WTC11 (cell line): ENCODE measurements around the gene TRPC3. TPM values are rescaled to one million over a fixed set of nuclear protein-coding genes. Genes with fewer than 3 reads are reported as not detected.

ENCODE experiments used
- ATAC-seq: fragments of 200-7000 bp; cut with Tn5 transposase; 2 replicates; pipeline ENCODE4 v1.10.0; 2021; ENCODE audit warnings: mild to moderate bottlenecking, moderate library complexity
- CTCF ChIA-PET: fragments of 300-600 bp; sonication (Branson Sonifier 250); formaldehyde crosslinking; loops from one replicate; lab custom pipeline; 2021; ENCODE audit warnings: antibody characterized with exemption; lab: Charles Lee
- POLR2A ChIA-PET: fragments of 350-600 bp; sonication (Branson Sonifier 250); formaldehyde crosslinking; loops from one replicate; lab custom pipeline; 2021; ENCODE audit warnings: antibody characterized with exemption; lab: Charles Lee
- DNase-seq: peaks from one replicate; pipeline ENCODE4 v3.0.0; 2021; ENCODE audit warnings: low spot score
- H3K27ac Mint-ChIP-seq: 2 replicates; pipeline ENCODE4 v1.8.0; 2021; ENCODE audit warnings: mixed read lengths
- H3K27me3 Mint-ChIP-seq: 2 replicates; pipeline ENCODE4 v1.8.0; 2021; ENCODE audit warnings: low read depth, mild to moderate bottlenecking, moderate library complexity, mixed read lengths
- H3K36me3 Mint-ChIP-seq: 2 replicates; pipeline ENCODE4 v1.8.0; 2021; ENCODE audit warnings: mixed read lengths
- H3K4me1 Mint-ChIP-seq: 2 replicates; pipeline ENCODE4 v1.8.0; 2022; ENCODE audit warnings: mixed read lengths
- H3K4me3 Mint-ChIP-seq: 2 replicates; pipeline ENCODE4 v1.8.0; 2021; ENCODE audit warnings: mild to moderate bottlenecking, moderate library complexity, mixed read lengths
- H3K9me3 Mint-ChIP-seq: 2 replicates; pipeline ENCODE4 v1.8.0; 2021; ENCODE audit warnings: mixed read lengths
- ELF4 ChIP-seq: sonication (generic); formaldehyde crosslinking; IDR thresholded peaks from 2 replicates; pipeline ENCODE4 v1.8.1; 2022; ENCODE audit warnings: low read depth, mild to moderate bottlenecking, moderate library complexity, missing genetic modification reagents
- EMX1 ChIP-seq: fragments of 250-450 bp; sonication (Bioruptor Pico); IDR thresholded peaks from 2 replicates; pipeline ENCODE4 v1.8.0; 2021; ENCODE audit warnings: mild to moderate bottlenecking
- ESRRA ChIP-seq: sonication (generic); formaldehyde crosslinking; IDR thresholded peaks from 2 replicates; pipeline ENCODE4 v1.8.1; 2022; ENCODE audit warnings: mild to moderate bottlenecking, missing genetic modification reagents, borderline replicate concordance
- ETV6 ChIP-seq: sonication (generic); formaldehyde crosslinking; IDR thresholded peaks from 2 replicates; pipeline ENCODE4 v1.8.1; 2022; ENCODE audit warnings: mild to moderate bottlenecking, missing genetic modification reagents
- GTF2I ChIP-seq: fragments of 250-450 bp; sonication (Bioruptor Pico); conservative IDR thresholded peaks from 2 replicates; pipeline ENCODE4 v1.4.0; 2021; ENCODE audit warnings: mild to moderate bottlenecking
- JAZF1 ChIP-seq: fragments of 250-450 bp; sonication (Bioruptor Pico); IDR thresholded peaks from 2 replicates; pipeline ENCODE4 v1.9.0; 2021; ENCODE audit warnings: moderate library complexity, mild to moderate bottlenecking, inconsistent platforms
- MYBL2 ChIP-seq: sonication (generic); formaldehyde crosslinking; IDR thresholded peaks from 2 replicates; pipeline ENCODE4 v1.8.1; 2023; ENCODE audit warnings: mild to moderate bottlenecking, moderate library complexity, missing genetic modification reagents
- NFE2L1 ChIP-seq: sonication (generic); formaldehyde crosslinking; IDR thresholded peaks from 2 replicates; pipeline ENCODE4 v1.8.1; 2023; ENCODE audit warnings: missing genetic modification reagents
- OVOL2 ChIP-seq: fragments of 250-450 bp; sonication (Bioruptor Pico); IDR thresholded peaks from 2 replicates; pipeline ENCODE4 v1.9.0; 2021; ENCODE audit warnings: mild to moderate bottlenecking, borderline replicate concordance
- SMAD4 ChIP-seq: sonication (generic); formaldehyde crosslinking; IDR thresholded peaks from 2 replicates; pipeline ENCODE4 v1.8.0; 2022; ENCODE audit warnings: mild to moderate bottlenecking, missing genetic modification reagents
- TP53 ChIP-seq: sonication (generic); formaldehyde crosslinking; IDR thresholded peaks from 2 replicates; pipeline ENCODE4 v1.8.1; 2023; ENCODE audit warnings: mild to moderate bottlenecking, missing genetic modification reagents
- ZNF138 ChIP-seq: sonication (generic); formaldehyde crosslinking; conservative IDR thresholded peaks from 2 replicates; pipeline ENCODE4 v1.8.1; 2022; ENCODE audit warnings: mild to moderate bottlenecking, moderate library complexity, missing genetic modification reagents
- ZNF396 ChIP-seq: fragments of 250-450 bp; sonication (Bioruptor Pico); IDR thresholded peaks from 2 replicates; pipeline ENCODE4 v1.8.0; 2021; ENCODE audit warnings: mild to moderate bottlenecking, moderate library complexity, borderline replicate concordance
- ZNF671 ChIP-seq: fragments of 250-450 bp; sonication (Bioruptor Pico); IDR thresholded peaks from 2 replicates; pipeline ENCODE4 v1.8.0; 2021; ENCODE audit warnings: mild to moderate bottlenecking
- total RNA-seq: library from RNA; stranded (reverse); gene quantifications from 3 replicates; pipeline ENCODE4 v1.2.3, GENCODE V29; 2021
- TF ChIP-seq, protein P1 (sequence below): sonication (generic); formaldehyde crosslinking; IDR thresholded peaks from 2 replicates; pipeline ENCODE4 v1.8.1; 2023; ENCODE audit warnings: mild to moderate bottlenecking, moderate library complexity, missing genetic modification reagents
- TF ChIP-seq, protein P2 (sequence below): sonication (generic); formaldehyde crosslinking; IDR thresholded peaks from 2 replicates; pipeline ENCODE4 v1.8.0; 2022; ENCODE audit warnings: mild to moderate bottlenecking, missing genetic modification reagents
- TF ChIP-seq, protein P3 (sequence below): sonication (generic); formaldehyde crosslinking; IDR thresholded peaks from 2 replicates; pipeline ENCODE4 v1.8.0; 2023; ENCODE audit warnings: missing genetic modification reagents, mild to moderate bottlenecking, borderline replicate concordance
- TF ChIP-seq, protein P4 (sequence below): fragments of 250-450 bp; sonication (Bioruptor Pico); IDR thresholded peaks from 2 replicates; pipeline ENCODE4 v1.9.0; 2021; ENCODE audit warnings: moderate library complexity, mild to moderate bottlenecking, inconsistent platforms, borderline replicate concordance
- TF ChIP-seq, protein P5 (sequence below): sonication (generic); formaldehyde crosslinking; IDR thresholded peaks from 2 replicates; pipeline ENCODE4 v1.8.1; 2022; ENCODE audit warnings: mild to moderate bottlenecking, missing genetic modification reagents, moderate library complexity, borderline replicate concordance
- TF ChIP-seq, protein P6 (sequence below): sonication (generic); formaldehyde crosslinking; conservative IDR thresholded peaks from 2 replicates; pipeline ENCODE4 v1.8.1; 2023; ENCODE audit warnings: mild to moderate bottlenecking, low read depth, missing genetic modification reagents, moderate library complexity

The TRPC3 gene
- total RNA-seq, 1 experiment from 2014 or later, result 0.26 TPM

DNA sequence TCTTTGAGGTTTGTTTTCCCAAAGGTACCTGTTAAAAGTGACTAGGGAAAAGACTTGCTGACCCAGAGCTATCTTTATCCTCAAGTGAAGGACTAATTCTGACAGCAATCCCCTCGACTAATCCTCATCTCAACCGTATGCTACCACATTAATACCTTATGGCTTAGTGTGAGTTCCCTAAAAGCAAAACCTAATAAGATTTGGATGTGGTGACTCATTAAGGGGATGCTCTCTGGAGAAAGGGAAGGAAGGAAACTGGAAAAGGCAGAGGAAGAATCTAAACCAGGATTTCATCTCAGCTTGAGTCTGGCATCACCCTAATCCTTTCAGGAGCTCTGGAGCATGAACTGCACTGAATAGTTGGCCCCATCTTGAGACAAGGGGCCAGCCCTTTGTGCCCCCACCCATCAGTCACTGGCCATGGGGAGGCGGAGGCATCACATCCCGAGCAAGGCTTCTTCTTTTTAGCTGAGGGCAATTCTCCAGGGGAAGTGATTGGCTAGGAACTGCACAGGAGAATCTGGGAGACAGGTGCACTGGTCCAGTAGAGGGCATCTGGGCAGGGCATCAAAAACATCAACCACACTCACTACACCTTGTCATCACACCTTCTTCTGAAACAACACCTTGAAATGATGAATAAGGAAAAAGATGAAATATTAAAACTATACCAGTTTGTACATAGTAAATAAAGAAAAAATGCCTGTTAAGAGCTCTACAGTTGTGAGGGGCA lies 74.7 kb downstream of the TRPC3 start:
- CTCF ChIA-PET, result interaction anchor here (0.7 to 0.9 kb wide), 2 partner anchors 23 to 111 kb away, joined by 4 read pairs; no protein-coding TSS in a partner anchor
- no peaks in the 10 kb centered on the region for H3K9me3 Mint-ChIP-seq
- ATAC-seq, result peak; percentile 47
- H3K4me3 Mint-ChIP-seq, result no peak overlapping the region
- POLR2A ChIA-PET, result no interaction called here
- H3K27ac Mint-ChIP-seq, result no peak overlapping the region
- H3K4me1 Mint-ChIP-seq, result no peaks in the 10 kb centered on the region
- H3K27me3 Mint-ChIP-seq, result peaks cover 5% of the 10 kb centered on the region; the same call in 1 of the 2 replicates
- TF ChIP-seq ESRRA (CRISPR knock-in tag), result no peak
- TF ChIP-seq JAZF1 (CRISPR knock-in tag), result no peak
- no peak for TF ChIP-seq OVOL2
- TF ChIP-seq MYBL2 (CRISPR knock-in tag), result no peak
- TF ChIP-seq, protein P1, sequence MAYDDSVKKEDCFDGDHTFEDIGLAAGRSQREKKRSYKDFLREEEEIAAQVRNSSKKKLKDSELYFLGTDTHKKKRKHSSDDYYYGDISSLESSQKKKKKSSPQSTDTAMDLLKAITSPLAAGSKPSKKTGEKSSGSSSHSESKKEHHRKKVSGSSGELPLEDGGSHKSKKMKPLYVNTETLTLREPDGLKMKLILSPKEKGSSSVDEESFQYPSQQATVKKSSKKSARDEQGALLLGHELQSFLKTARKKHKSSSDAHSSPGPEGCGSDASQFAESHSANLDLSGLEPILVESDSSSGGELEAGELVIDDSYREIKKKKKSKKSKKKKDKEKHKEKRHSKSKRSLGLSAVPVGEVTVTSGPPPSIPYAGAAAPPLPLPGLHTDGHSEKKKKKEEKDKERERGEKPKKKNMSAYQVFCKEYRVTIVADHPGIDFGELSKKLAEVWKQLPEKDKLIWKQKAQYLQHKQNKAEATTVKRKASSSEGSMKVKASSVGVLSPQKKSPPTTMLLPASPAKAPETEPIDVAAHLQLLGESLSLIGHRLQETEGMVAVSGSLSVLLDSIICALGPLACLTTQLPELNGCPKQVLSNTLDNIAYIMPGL, result no peak
- TF ChIP-seq ELF4 (CRISPR knock-in tag), result no peak
- TF ChIP-seq, protein P2, sequence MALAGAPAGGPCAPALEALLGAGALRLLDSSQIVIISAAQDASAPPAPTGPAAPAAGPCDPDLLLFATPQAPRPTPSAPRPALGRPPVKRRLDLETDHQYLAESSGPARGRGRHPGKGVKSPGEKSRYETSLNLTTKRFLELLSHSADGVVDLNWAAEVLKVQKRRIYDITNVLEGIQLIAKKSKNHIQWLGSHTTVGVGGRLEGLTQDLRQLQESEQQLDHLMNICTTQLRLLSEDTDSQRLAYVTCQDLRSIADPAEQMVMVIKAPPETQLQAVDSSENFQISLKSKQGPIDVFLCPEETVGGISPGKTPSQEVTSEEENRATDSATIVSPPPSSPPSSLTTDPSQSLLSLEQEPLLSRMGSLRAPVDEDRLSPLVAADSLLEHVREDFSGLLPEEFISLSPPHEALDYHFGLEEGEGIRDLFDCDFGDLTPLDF (CRISPR knock-in tag), result no peak
- no peak for TF ChIP-seq ZNF138 (CRISPR knock-in tag)
- TF ChIP-seq SMAD4 (CRISPR knock-in tag), result no peak
- H3K36me3 Mint-ChIP-seq, result no peaks in the 10 kb centered on the region
- peak; percentile 10 for DNase-seq

DNA sequence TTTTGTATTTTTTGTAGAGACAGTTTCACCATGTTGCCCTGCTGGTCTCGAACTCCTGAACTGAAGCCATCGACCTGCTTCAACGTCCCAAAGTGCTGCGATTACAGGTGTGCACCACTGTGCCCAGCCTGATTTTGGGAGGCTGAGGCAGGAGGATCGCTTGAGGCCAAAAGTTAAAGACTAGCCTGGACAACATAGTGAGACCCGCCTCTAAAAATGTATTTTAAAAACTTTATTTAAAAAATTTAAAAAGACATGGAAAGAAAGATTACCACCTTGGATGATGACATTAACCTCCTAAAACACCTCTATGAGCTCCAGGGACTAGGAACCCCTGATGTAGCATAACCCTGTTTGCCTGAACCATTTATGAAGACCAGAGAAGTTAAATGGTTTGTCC lies 75.8 kb downstream of the TRPC3 start:
- ATAC-seq, result no peak
- H3K4me1 Mint-ChIP-seq, result no peaks in the 10 kb centered on the region
- no peak overlapping the region for H3K4me3 Mint-ChIP-seq
- peaks cover 5% of the 10 kb centered on the region; the same call in 1 of the 2 replicates for H3K27me3 Mint-ChIP-seq
- ChIA-PET CTCF (no interaction called here), POLR2A (no interaction called here)
- no peaks in the 10 kb centered on the region for H3K36me3 Mint-ChIP-seq
- no peak for DNase-seq
- no peak overlapping the region for H3K27ac Mint-ChIP-seq
- no peaks in the 10 kb centered on the region for H3K9me3 Mint-ChIP-seq
- TF ChIP-seq ZNF671 (CRISPR knock-in tag) (no peak), GTF2I (CRISPR knock-in tag) (peak; percentile 58; the same call in 1 of the 2 replicates)

DNA sequence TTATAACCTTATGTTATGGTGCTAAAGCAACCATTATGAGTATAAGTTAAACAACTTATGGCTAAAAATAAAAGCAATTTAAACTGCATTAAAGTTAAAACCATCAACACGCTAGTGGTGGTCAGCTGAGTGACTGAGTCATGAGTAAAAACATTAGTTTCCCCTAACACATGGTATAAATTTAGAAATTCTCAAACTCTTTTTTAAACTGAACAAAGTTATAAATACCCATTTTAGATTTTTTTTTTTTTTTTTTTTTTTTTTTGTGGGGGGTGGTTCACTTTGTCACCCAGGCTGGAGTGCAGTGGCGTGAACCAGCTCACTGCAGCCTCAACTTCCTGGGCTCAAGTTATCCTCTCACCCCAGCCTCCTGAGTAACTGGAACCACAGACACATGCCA lies 76.2 kb downstream of the TRPC3 start:
- H3K4me3 Mint-ChIP-seq, result no peak overlapping the region
- ChIA-PET POLR2A (no interaction called here), CTCF (no interaction called here)
- no peaks in the 10 kb centered on the region for H3K4me1 Mint-ChIP-seq
- no peak overlapping the region for H3K27ac Mint-ChIP-seq
- H3K9me3 Mint-ChIP-seq, result no peaks in the 10 kb centered on the region
- no peak for ATAC-seq
- peaks cover 5% of the 10 kb centered on the region; the same call in 1 of the 2 replicates for H3K27me3 Mint-ChIP-seq
- no peaks in the 10 kb centered on the region for H3K36me3 Mint-ChIP-seq
- no peak for DNase-seq
- TF ChIP-seq TP53 (CRISPR knock-in tag) (no peak), ZNF396 (CRISPR knock-in tag) (no peak), ZNF138 (CRISPR knock-in tag) (no peak), NFE2L1 (no peak), EMX1 (no peak), ETV6 (no peak)
- TF ChIP-seq, protein P3, sequence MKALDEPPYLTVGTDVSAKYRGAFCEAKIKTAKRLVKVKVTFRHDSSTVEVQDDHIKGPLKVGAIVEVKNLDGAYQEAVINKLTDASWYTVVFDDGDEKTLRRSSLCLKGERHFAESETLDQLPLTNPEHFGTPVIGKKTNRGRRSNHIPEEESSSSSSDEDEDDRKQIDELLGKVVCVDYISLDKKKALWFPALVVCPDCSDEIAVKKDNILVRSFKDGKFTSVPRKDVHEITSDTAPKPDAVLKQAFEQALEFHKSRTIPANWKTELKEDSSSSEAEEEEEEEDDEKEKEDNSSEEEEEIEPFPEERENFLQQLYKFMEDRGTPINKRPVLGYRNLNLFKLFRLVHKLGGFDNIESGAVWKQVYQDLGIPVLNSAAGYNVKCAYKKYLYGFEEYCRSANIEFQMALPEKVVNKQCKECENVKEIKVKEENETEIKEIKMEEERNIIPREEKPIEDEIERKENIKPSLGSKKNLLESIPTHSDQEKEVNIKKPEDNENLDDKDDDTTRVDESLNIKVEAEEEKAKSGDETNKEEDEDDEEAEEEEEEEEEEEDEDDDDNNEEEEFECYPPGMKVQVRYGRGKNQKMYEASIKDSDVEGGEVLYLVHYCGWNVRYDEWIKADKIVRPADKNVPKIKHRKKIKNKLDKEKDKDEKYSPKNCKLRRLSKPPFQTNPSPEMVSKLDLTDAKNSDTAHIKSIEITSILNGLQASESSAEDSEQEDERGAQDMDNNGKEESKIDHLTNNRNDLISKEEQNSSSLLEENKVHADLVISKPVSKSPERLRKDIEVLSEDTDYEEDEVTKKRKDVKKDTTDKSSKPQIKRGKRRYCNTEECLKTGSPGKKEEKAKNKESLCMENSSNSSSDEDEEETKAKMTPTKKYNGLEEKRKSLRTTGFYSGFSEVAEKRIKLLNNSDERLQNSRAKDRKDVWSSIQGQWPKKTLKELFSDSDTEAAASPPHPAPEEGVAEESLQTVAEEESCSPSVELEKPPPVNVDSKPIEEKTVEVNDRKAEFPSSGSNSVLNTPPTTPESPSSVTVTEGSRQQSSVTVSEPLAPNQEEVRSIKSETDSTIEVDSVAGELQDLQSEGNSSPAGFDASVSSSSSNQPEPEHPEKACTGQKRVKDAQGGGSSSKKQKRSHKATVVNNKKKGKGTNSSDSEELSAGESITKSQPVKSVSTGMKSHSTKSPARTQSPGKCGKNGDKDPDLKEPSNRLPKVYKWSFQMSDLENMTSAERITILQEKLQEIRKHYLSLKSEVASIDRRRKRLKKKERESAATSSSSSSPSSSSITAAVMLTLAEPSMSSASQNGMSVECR (CRISPR knock-in tag), result no peak
- TF ChIP-seq, protein P4, sequence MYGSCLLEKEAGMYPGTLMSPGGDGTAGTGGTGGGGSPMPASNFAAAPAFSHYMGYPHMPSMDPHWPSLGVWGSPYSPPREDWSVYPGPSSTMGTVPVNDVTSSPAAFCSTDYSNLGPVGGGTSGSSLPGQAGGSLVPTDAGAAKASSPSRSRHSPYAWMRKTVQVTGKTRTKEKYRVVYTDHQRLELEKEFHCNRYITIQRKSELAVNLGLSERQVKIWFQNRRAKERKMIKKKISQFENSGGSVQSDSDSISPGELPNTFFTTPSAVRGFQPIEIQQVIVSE (CRISPR knock-in tag), result no peak
- TF ChIP-seq, protein P5, sequence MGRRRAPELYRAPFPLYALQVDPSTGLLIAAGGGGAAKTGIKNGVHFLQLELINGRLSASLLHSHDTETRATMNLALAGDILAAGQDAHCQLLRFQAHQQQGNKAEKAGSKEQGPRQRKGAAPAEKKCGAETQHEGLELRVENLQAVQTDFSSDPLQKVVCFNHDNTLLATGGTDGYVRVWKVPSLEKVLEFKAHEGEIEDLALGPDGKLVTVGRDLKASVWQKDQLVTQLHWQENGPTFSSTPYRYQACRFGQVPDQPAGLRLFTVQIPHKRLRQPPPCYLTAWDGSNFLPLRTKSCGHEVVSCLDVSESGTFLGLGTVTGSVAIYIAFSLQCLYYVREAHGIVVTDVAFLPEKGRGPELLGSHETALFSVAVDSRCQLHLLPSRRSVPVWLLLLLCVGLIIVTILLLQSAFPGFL (CRISPR knock-in tag), result no peak
- TF ChIP-seq, protein P6, sequence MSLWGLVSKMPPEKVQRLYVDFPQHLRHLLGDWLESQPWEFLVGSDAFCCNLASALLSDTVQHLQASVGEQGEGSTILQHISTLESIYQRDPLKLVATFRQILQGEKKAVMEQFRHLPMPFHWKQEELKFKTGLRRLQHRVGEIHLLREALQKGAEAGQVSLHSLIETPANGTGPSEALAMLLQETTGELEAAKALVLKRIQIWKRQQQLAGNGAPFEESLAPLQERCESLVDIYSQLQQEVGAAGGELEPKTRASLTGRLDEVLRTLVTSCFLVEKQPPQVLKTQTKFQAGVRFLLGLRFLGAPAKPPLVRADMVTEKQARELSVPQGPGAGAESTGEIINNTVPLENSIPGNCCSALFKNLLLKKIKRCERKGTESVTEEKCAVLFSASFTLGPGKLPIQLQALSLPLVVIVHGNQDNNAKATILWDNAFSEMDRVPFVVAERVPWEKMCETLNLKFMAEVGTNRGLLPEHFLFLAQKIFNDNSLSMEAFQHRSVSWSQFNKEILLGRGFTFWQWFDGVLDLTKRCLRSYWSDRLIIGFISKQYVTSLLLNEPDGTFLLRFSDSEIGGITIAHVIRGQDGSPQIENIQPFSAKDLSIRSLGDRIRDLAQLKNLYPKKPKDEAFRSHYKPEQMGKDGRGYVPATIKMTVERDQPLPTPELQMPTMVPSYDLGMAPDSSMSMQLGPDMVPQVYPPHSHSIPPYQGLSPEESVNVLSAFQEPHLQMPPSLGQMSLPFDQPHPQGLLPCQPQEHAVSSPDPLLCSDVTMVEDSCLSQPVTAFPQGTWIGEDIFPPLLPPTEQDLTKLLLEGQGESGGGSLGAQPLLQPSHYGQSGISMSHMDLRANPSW (CRISPR knock-in tag), result no peak
